Loucy (cell line): ENCODE results near the gene POU2F1.

Source experiments
- H2AFZ ChIP-seq: fragments of 200-600 bp; sonication (generic); 2 replicates; pipeline ENCODE4 v1.6.0; 2016; ENCODE audit warnings: antibody characterized with exemption, mild to moderate bottlenecking, low read length, moderate library complexity
- H3F3A ChIP-seq: fragments of 200-600 bp; 2 replicates; pipeline ENCODE4 v1.6.0; 2016; ENCODE audit warnings: antibody characterized with exemption, low read depth, mild to moderate bottlenecking
- H3K27me3 ChIP-seq: fragments of 200-600 bp; sonication (generic); 2 replicates; pipeline ENCODE4 v1.6.1; 2014; ENCODE audit warnings: low read length, mild to moderate bottlenecking; ENCODE audit not compliant: insufficient read depth, poor library complexity, severe bottlenecking
- H3K36me3 ChIP-seq: fragments of 200-600 bp; sonication (generic); 2 replicates; pipeline ENCODE4 v1.6.1; 2016; ENCODE audit warnings: low read length; ENCODE audit not compliant: insufficient read depth
- H3K4me1 ChIP-seq: fragments of 200-600 bp; sonication (generic); 2 replicates; pipeline ENCODE4 v1.5.1; 2014; ENCODE audit warnings: low read length, mild to moderate bottlenecking; ENCODE audit not compliant: insufficient read depth, poor library complexity, severe bottlenecking
- H3K4me2 ChIP-seq: fragments of 200-600 bp; sonication (generic); 2 replicates; pipeline ENCODE4 v1.6.0; 2014; ENCODE audit warnings: antibody characterized with exemption, low read length, low read depth, mild to moderate bottlenecking; ENCODE audit not compliant: poor library complexity, severe bottlenecking
- H3K4me3 ChIP-seq: fragments of 200-600 bp; sonication (generic); 2 replicates; pipeline ENCODE4 v1.5.1; 2014; ENCODE audit warnings: low read length, mild to moderate bottlenecking, mixed read lengths; ENCODE audit not compliant: poor library complexity, severe bottlenecking
- H3K79me2 ChIP-seq: fragments of 200-600 bp; sonication (generic); 2 replicates; pipeline ENCODE4 v1.6.1; 2014; ENCODE audit warnings: low read length; ENCODE audit not compliant: insufficient read depth
- H3K9ac ChIP-seq: fragments of 200-600 bp; sonication (generic); 2 replicates; pipeline ENCODE4 v1.6.0; 2014; ENCODE audit warnings: mild to moderate bottlenecking, low read depth, low read length, moderate library complexity; ENCODE audit not compliant: poor library complexity, severe bottlenecking
- H3K9me2 ChIP-seq: fragments of 200-600 bp; sonication (generic); replicated peaks from 2 replicates; pipeline ENCODE4 v1.6.1; 2016; ENCODE audit warnings: low read depth, low read length, mixed read lengths
- H3K9me3 ChIP-seq: fragments of 200-600 bp; sonication (generic); 2 replicates; pipeline ENCODE4 v1.6.1; 2014; ENCODE audit warnings: mild to moderate bottlenecking, antibody characterized with exemption, low read length, low read depth; ENCODE audit not compliant: insufficient read depth
- H4K20me1 ChIP-seq: fragments of 200-600 bp; sonication (generic); 2 replicates; pipeline ENCODE4 v1.6.0; 2014; ENCODE audit warnings: antibody characterized with exemption, low read length, mild to moderate bottlenecking; ENCODE audit not compliant: insufficient read depth, poor library complexity, severe bottlenecking
- EZH2phosphoT487 ChIP-seq: fragments of 200-600 bp; IDR thresholded peaks from 2 replicates; pipeline ENCODE4 v1.6.1; 2018; ENCODE audit warnings: antibody characterized with exemption, mild to moderate bottlenecking, moderate library complexity, borderline replicate concordance
- TF ChIP-seq, protein P1 (sequence below): fragments of 200-600 bp; sonication (generic); conservative IDR thresholded peaks from 2 replicates; pipeline ENCODE4 v1.5.1; 2014; ENCODE audit warnings: mild to moderate bottlenecking, antibody characterized with exemption, low read length

POU2F1 gene

DNA sequence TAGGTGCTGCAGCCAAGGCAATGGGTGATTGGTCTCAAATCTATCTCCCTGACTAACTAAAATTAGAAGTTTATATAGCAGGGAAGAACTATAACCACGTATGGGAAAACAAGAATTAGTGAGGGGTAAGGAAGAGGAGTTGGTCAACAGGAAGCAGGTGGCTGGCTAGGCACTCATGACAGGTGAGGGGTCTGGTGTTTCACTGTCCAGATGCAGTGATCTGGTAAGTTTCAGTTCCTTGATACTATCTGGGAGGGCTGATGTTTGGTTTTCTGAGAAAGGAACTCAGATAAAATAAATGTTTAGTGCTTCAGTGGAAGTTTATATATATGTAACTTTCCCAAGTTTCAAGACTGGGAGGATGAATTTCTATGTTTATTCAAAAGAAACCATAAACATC, 11.6 kb upstream of the POU2F1 start:
- peaks cover 37% of the 10 kb centered on the region for H3K4me1 ChIP-seq
- no peaks in the 10 kb centered on the region for H4K20me1 ChIP-seq
- no peak for TF ChIP-seq EZH2phosphoT487
- TF ChIP-seq, protein P1, sequence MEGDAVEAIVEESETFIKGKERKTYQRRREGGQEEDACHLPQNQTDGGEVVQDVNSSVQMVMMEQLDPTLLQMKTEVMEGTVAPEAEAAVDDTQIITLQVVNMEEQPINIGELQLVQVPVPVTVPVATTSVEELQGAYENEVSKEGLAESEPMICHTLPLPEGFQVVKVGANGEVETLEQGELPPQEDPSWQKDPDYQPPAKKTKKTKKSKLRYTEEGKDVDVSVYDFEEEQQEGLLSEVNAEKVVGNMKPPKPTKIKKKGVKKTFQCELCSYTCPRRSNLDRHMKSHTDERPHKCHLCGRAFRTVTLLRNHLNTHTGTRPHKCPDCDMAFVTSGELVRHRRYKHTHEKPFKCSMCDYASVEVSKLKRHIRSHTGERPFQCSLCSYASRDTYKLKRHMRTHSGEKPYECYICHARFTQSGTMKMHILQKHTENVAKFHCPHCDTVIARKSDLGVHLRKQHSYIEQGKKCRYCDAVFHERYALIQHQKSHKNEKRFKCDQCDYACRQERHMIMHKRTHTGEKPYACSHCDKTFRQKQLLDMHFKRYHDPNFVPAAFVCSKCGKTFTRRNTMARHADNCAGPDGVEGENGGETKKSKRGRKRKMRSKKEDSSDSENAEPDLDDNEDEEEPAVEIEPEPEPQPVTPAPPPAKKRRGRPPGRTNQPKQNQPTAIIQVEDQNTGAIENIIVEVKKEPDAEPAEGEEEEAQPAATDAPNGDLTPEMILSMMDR, result no peak

DNA sequence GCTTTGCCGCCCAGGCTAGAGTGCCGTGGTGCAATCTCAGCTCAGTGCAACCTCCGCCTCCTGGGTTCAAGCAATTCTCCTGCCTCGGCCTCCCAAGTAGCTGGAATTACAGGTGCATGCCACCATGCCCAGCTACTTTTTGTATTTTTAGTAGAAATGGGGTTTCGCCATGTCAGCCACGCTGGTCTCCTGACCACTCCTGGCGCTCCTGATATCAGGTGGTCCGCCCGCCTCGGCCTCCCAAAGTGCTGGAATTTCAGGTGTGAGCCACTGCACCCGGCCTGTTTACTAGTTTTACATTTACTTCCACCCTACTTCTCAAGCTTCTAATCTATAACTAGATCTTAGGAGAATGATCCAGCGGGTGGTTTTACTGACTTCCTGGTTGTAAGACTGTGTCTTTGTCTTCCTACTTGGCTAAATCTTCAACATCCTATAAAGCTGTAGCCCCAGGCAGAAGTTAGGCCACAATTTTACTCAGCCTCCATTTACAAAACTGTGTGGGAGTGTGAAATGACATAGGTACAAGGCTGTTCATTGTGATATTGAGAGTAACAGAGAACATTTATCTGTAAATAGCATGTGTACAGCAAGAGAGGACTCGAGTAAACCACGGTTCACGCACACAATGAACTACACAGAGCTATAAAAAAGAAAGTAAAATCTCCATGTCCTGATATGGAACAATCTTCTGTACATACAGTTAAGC, 9.6 kb upstream of the POU2F1 start:
- Histone ChIP-seq H3K4me2 (peak overlapping the region; percentile 20), H3K4me1 (peaks cover 36% of the 10 kb centered on the region), H3K9me2 (no peaks in the 10 kb centered on the region), H4K20me1 (no peaks in the 10 kb centered on the region), H3K9ac (no peak overlapping the region), H3K79me2 (no peaks in the 10 kb centered on the region), H3K27me3 (no peaks in the 10 kb centered on the region), H3K36me3 (no peaks in the 10 kb centered on the region), H3K4me3 (peak overlapping the region; percentile 2), H2AFZ (peak overlapping the region; percentile 81), H3F3A (peaks cover 3% of the 10 kb centered on the region; the same call in 1 of the 2 replicates), H3K9me3 (peaks cover 18% of the 10 kb centered on the region; the same call in 1 of the 2 replicates)
- TF ChIP-seq, protein P1, result no peak
- TF ChIP-seq EZH2phosphoT487, result no peak

More for the DNA sequence above, 11.6 kb upstream of the POU2F1 start:
- H3K9ac ChIP-seq, result no peak overlapping the region
- H2AFZ ChIP-seq, result no peak overlapping the region
- H3K79me2 ChIP-seq, result no peaks in the 10 kb centered on the region
- H3K36me3 ChIP-seq, result no peaks in the 10 kb centered on the region
- peaks cover 18% of the 10 kb centered on the region; the same call in 1 of the 2 replicates for H3K9me3 ChIP-seq
- H3K9me2 ChIP-seq, result no peaks in the 10 kb centered on the region
- H3K27me3 ChIP-seq, result no peaks in the 10 kb centered on the region
- no peak overlapping the region for H3K4me3 ChIP-seq
- H3F3A ChIP-seq, result no peaks in the 10 kb centered on the region
- H3K4me2 ChIP-seq, result no peak overlapping the region

DNA sequence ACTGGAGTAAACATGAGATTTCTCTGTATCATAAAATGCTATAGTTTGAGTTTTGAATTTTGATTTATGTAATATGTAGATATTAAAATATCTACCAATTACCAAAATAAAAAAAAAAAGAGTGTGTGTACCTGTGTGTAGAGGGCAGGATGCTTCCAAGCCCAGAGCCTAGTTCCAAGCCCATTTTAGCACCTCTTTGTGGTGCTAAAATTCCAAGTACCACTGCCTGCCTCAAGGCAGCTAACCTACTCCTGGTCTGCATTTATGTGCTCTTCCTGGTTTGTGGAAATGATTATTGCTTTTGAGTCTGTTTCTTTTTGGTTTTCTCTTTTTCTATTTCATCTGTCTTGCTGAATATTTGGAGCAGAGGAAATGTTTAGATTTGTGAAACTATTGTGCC, 8.7 kb upstream of the POU2F1 start:
- H3K9ac ChIP-seq, result no peak overlapping the region
- H3K79me2 ChIP-seq, result no peaks in the 10 kb centered on the region
- H4K20me1 ChIP-seq, result no peaks in the 10 kb centered on the region
- H2AFZ ChIP-seq, result no peak overlapping the region
- H3K4me2 ChIP-seq, result no peak overlapping the region
- peaks cover 18% of the 10 kb centered on the region; the same call in 1 of the 2 replicates for H3K9me3 ChIP-seq
- H3K27me3 ChIP-seq, result no peaks in the 10 kb centered on the region
- peaks cover 27% of the 10 kb centered on the region for H3K4me1 ChIP-seq
- peaks cover 3% of the 10 kb centered on the region; the same call in 1 of the 2 replicates for H3F3A ChIP-seq
- H3K9me2 ChIP-seq, result no peaks in the 10 kb centered on the region
- TF ChIP-seq, protein P1, result no peak
- no peak for TF ChIP-seq EZH2phosphoT487
- no peaks in the 10 kb centered on the region for H3K36me3 ChIP-seq
- no peak overlapping the region for H3K4me3 ChIP-seq
